ENCODE measurements around the gene FER.

Gene FER

DNA sequence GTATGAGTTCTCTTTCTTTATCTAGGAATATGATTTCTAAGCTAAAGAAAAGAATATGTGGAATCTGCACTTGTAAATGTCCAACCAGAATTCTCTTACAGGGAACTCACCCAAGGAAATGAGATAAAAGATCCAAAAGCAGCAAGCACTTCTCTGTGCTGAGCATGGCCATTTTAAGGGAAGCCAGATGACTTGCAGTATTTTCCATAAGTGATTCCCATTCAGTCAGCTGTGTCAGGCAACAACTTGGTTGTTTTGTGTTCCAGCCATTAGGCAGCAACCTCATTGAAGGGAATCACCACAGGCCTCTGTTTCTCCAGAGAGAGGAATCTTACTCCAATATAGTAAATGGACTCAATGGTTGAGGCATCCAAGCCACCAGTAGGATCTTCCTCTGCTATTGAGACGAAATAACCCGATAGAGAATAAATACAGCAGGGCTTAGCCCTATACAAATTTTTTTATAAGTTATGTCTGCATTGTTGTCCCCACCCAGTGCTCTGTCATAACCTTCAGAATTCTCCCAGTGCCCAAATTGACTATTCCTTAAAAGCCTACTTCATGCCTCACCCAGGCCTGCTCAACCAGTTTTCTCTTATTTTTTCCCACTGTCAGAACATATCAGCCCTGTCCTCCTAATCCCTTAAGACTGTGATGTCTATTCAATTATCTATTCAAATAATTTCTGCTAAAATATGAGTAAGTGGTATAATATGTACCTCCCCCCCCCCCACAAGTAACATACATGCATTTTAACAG is 425.5 kb downstream of the FER start:
- H3K4me1 ChIP-seq, result no peaks in the 10 kb centered on the region
- no peaks in the 10 kb centered on the region for H4K20me1 ChIP-seq
- H3K27me3 ChIP-seq, result no peaks in the 10 kb centered on the region
- H3K9me3 ChIP-seq, result no peaks in the 10 kb centered on the region
- no peak overlapping the region for H3K4me3 ChIP-seq
- no peak overlapping the region for H3K27ac ChIP-seq
- no peak overlapping the region for H3K9ac ChIP-seq
- H3K36me3 ChIP-seq, result no peaks in the 10 kb centered on the region
- no peak overlapping the region for H3K4me2 ChIP-seq
- no peak for TF ChIP-seq Cebpa-rat (IDR thresholded peaks at IDR 0.05)

DNA sequence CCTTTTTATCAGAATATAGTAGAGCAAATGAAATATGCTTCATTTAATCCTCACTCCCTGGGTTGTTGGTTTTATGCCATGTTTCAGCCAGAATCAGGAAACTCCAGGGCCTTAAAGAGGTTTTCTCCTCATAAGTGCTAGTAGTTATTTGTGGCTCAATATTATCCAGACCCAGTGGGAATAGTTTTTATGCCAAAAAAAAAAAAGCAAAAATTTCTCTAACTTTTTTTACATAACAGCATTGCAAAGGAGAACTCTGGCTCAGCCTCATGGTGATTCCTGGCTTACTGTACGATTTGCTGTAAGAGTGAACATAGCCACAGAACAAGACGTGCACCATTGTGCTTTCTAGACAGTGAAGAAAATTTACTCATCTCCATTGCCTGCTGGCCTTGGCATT is 429.5 kb downstream of the FER start:
- no peaks in the 10 kb centered on the region for H3K27me3 ChIP-seq
- H3K4me2 ChIP-seq, result no peak overlapping the region
- no peaks in the 10 kb centered on the region for H4K20me1 ChIP-seq
- H3K27ac ChIP-seq, result no peak overlapping the region
- no peak overlapping the region for H3K4me3 ChIP-seq
- H3K9ac ChIP-seq, result no peak overlapping the region
- no peak for TF ChIP-seq Cebpa-rat (IDR thresholded peaks at IDR 0.05)
- H3K4me1 ChIP-seq, result no peaks in the 10 kb centered on the region
- no peaks in the 10 kb centered on the region for H3K9me3 ChIP-seq
- no peaks in the 10 kb centered on the region for H3K36me3 ChIP-seq

DNA sequence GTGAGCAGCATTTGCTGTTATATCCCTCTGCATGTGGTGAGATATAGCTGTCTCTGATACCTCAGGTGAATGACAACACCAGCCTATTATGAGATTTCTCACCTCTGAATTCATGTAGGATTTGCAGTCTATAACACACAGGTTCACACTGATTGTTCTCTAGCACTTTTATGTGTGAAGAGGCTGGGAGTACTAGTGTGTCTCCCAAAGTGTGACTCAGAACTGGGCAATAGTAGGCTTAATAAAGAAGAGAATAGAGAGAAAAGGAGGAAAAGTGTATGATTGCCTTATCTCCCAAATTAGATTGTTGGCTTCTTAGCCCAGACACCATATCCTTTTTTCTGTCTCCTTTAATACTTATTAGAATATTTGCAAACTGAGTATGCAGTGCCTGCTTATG is 430.1 kb downstream of the FER start:
- TF ChIP-seq Cebpa-rat (IDR thresholded peaks at IDR 0.05), result no peak
- H3K27me3 ChIP-seq, result no peaks in the 10 kb centered on the region
- no peaks in the 10 kb centered on the region for H3K4me1 ChIP-seq
- H3K4me2 ChIP-seq, result no peak overlapping the region
- H4K20me1 ChIP-seq, result no peaks in the 10 kb centered on the region
- no peaks in the 10 kb centered on the region for H3K36me3 ChIP-seq
- H3K9ac ChIP-seq, result no peak overlapping the region
- H3K4me3 ChIP-seq, result no peak overlapping the region
- no peaks in the 10 kb centered on the region for H3K9me3 ChIP-seq
- no peak overlapping the region for H3K27ac ChIP-seq

DNA sequence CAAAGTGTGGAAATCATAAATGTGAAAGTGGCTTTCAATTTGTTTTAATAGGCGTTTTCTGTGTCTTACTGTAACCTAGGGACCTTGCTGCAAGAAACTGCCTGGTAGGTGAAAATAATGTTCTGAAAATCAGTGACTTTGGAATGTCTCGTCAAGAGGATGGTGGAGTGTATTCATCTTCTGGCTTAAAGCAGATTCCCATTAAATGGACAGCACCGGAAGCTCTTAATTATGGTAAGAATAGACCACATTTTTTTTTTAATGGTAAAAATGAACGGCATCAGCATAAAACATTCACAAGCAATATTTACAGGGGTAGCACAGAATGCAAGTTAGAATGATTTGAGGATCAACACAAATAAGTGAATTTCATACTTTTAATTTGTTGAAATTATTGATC is 433.0 kb downstream of the FER start:
- Histone ChIP-seq H3K27ac (no peak overlapping the region), H3K27me3 (no peaks in the 10 kb centered on the region), H3K9me3 (no peaks in the 10 kb centered on the region), H3K4me3 (no peak overlapping the region), H3K4me1 (peaks cover 8% of the 10 kb centered on the region), H4K20me1 (no peaks in the 10 kb centered on the region), H3K4me2 (no peak overlapping the region), H3K36me3 (no peaks in the 10 kb centered on the region), H3K9ac (no peak overlapping the region)
- TF ChIP-seq Cebpa-rat (IDR thresholded peaks at IDR 0.05), result no peak

DNA sequence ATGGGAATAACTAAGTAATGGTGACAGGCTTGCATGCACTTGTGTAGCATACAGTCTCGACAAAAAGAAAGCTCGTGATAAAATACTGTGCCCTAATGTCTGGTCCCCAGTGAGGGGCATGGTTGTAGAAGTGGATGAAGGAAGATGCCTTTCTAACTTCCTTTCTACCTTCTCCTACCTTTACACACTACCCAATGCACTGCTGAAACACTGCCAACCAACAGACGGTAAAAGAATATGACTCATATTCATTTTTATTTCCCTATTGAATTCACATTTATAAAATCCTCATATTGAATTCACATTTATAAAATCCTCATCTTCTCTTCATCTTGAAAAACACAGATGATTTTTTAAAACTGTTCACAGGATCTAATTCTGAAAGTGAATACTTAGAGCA is 439.1 kb downstream of the FER start:
- H3K4me2 ChIP-seq, result no peak overlapping the region
- no peaks in the 10 kb centered on the region for H4K20me1 ChIP-seq
- no peaks in the 10 kb centered on the region for H3K27me3 ChIP-seq
- no peak overlapping the region for H3K9ac ChIP-seq
- H3K27ac ChIP-seq, result no peak overlapping the region
- no peak for TF ChIP-seq Cebpa-rat (IDR thresholded peaks at IDR 0.05)
- no peak overlapping the region for H3K4me3 ChIP-seq
- peaks cover 8% of the 10 kb centered on the region for H3K4me1 ChIP-seq
- H3K36me3 ChIP-seq, result 0 out of 2 replicates have a peak, but pooled peaks cover 8% of the 10 kb centered on the region
- H3K9me3 ChIP-seq, result no peaks in the 10 kb centered on the region

DNA sequence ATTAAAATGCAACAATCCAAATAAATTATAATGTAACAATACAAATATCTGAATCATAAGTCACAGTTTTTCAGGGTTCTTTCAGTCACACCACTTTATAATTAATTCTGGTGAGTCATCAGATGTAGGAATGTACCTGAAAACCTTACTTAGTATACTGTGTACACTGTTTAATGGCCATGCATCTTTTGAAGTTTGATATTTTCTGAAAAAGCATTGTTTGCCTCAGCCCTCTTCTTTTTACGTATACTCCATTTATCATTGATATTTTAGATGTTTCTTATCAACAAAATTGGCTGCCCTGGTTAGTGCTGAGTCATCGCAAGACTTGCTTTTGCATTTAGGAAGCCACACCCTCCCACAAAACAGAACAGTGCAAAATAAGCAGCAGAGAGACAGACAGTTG is 443.5 kb downstream of the FER start:
- Histone ChIP-seq H3K4me1 (no peaks in the 10 kb centered on the region), H3K9me3 (no peaks in the 10 kb centered on the region), H3K27ac (no peak overlapping the region), H3K4me3 (no peak overlapping the region), H3K36me3 (0 out of 2 replicates have a peak, but pooled peaks cover 5% of the 10 kb centered on the region), H3K4me2 (no peak overlapping the region), H3K27me3 (no peaks in the 10 kb centered on the region), H3K9ac (no peak overlapping the region), H4K20me1 (no peaks in the 10 kb centered on the region)
- TF ChIP-seq Cebpa-rat (IDR thresholded peaks at IDR 0.05), result no peak

DNA sequence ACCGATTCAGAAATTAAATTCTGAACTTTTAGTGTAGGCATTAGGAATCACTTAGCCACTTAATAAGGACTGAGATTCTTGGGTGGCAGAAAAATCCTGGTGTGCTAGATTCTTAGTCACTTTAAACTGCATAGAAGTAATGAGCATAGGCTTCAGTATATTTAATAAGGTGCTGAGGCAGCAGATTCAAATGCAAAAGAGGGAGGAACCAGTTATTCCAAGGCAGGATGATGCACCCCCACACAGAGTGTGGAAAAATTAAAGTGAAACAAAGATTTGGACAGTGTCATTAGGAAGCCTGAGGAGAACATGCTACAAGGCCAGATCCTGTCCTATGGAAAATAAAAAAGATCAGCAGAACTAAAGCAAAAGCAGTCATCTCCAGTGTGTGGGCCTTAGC is 444.3 kb downstream of the FER start:
- Histone ChIP-seq H3K9me3 (no peaks in the 10 kb centered on the region), H3K4me3 (no peak overlapping the region), H3K4me1 (no peaks in the 10 kb centered on the region), H3K27ac (no peak overlapping the region), H3K36me3 (no peaks in the 10 kb centered on the region), H3K27me3 (no peaks in the 10 kb centered on the region), H3K9ac (no peak overlapping the region), H3K4me2 (no peak overlapping the region), H4K20me1 (no peaks in the 10 kb centered on the region)
- no peak for TF ChIP-seq Cebpa-rat (IDR thresholded peaks at IDR 0.05)

DNA sequence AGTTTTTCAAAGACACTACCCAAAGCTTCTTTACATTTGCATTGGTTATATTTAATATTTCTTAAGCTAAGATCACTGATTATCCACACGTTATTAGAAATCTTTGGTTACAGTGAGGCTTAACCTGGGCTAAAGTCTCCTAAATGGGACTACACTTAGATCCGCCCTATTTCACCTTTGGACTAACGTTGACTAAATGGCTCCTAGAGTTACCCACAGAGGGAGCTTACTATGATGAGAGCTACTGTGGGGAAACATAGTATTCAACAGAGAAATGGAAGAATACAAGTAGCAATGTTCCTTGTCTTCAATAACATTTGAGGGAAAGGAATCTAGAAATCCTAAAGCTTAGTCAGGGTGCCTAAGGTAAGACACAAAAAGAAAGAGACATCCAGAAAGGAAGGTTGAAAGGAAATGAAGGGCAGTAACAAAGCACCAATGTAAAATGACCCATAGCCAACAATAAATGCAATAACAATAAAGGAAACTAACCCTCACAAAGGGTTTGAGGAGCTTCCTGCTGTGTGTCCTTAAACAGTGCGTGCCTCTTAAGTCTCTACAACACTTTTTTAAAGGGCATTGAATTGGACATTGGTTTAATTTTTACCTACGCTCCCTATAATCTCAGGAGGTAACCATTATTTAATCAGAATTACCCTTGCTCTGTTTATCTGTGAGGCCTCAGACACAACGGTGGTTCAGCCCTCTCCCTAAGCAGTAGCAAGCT is 445.0 kb downstream of the FER start:
- H3K4me2 ChIP-seq, result no peak overlapping the region
- no peaks in the 10 kb centered on the region for H3K4me1 ChIP-seq

DNA sequence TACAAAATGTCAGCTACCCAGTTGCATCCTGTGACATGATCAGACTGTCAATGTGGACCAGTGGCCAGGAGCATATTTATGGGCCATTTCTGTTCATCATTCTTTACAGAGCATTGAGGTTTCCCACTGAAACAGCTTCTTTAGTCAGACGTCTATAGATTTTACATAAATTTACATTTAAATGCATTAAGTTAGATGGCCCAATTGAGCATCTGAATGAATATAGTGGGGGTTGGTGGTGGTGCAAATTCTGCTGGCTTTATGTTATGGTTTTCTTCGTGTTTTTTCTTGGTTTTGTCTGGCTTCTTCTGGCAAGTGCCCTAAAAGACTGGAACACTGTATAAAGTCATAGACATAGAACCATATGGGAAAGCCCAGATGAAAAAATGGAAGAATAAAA is 448.0 kb downstream of the FER start:
- H3K4me2 ChIP-seq, result no peak overlapping the region

More for the DNA sequence above, 445.0 kb downstream of the FER start:
- no peak for TF ChIP-seq Cebpa-rat (IDR thresholded peaks at IDR 0.05)
- no peaks in the 10 kb centered on the region for H4K20me1 ChIP-seq
- H3K27ac ChIP-seq, result no peak overlapping the region
- H3K4me3 ChIP-seq, result no peak overlapping the region
- no peak overlapping the region for H3K9ac ChIP-seq
- no peaks in the 10 kb centered on the region for H3K9me3 ChIP-seq
- no peaks in the 10 kb centered on the region for H3K27me3 ChIP-seq
- H3K36me3 ChIP-seq, result no peaks in the 10 kb centered on the region

DNA sequence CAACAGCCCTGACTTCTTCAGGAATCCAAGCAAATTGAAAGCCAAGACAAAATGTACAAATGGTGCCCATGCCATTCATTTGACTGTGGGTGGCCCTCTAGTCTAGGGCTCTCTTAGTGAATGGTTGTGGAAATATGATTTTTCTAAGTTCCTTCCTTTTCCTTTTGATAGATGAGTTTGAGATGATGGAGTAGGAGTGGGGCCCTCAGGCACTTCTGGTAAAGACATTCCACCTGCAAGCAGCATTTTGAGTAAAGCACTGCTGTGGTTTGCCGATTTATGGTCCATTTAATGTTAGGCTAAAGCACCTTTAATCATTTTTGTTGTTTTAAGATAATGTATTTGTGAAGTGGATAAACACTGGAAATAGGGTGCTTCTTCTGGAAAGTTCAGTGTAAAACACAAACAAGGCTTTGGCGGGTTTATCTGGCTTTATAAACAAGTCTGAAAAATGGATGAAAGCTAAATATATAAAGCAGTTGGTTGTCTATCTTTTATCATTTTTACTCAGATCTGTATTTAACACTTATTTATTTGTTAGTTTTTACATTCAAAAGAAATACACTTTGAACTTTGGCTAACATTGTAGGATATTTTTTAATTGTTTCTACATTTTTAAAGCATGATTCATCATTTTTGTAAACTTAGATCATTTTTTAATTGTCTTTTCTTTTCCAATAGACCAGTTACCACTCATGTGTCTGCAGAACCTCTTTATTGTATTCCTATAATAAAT is 448.6 kb downstream of the FER start:
- H3K4me3 ChIP-seq, result no peak overlapping the region
- no peaks in the 10 kb centered on the region for H3K36me3 ChIP-seq
- H3K27ac ChIP-seq, result no peak overlapping the region
- no peaks in the 10 kb centered on the region for H3K27me3 ChIP-seq
- TF ChIP-seq Cebpa-rat (IDR thresholded peaks at IDR 0.05), result no peak
- no peaks in the 10 kb centered on the region for H3K4me1 ChIP-seq
- no peaks in the 10 kb centered on the region for H4K20me1 ChIP-seq
- H3K9ac ChIP-seq, result no peak overlapping the region
- no peaks in the 10 kb centered on the region for H3K9me3 ChIP-seq
- no peak overlapping the region for H3K4me2 ChIP-seq

More for the DNA sequence above, 448.0 kb downstream of the FER start:
- no peak overlapping the region for H3K4me3 ChIP-seq
- H3K27me3 ChIP-seq, result no peaks in the 10 kb centered on the region
- H4K20me1 ChIP-seq, result no peaks in the 10 kb centered on the region
- no peaks in the 10 kb centered on the region for H3K36me3 ChIP-seq
- H3K27ac ChIP-seq, result no peak overlapping the region
- H3K4me1 ChIP-seq, result no peaks in the 10 kb centered on the region
- no peak overlapping the region for H3K9ac ChIP-seq
- no peaks in the 10 kb centered on the region for H3K9me3 ChIP-seq
- no peak for TF ChIP-seq Cebpa-rat (IDR thresholded peaks at IDR 0.05)
